HL-60 (cell line): ENCODE results near the gene DMD.

Experiments
- POLR2AphosphoS5 ChIP-seq: IDR thresholded peaks from 2 replicates; pipeline ENCODE4 v1.6.1; 2012; ENCODE audit warnings: low read depth
- TF ChIP-seq, protein P1 (sequence below): IDR thresholded peaks from one replicate; pipeline ENCODE4 v1.5.1; 2011; ENCODE audit warnings: low read length, control low read depth, inconsistent platforms; ENCODE audit not compliant: insufficient read depth

- no peak for TF ChIP-seq POLR2AphosphoS5
- TF ChIP-seq, protein P1, sequence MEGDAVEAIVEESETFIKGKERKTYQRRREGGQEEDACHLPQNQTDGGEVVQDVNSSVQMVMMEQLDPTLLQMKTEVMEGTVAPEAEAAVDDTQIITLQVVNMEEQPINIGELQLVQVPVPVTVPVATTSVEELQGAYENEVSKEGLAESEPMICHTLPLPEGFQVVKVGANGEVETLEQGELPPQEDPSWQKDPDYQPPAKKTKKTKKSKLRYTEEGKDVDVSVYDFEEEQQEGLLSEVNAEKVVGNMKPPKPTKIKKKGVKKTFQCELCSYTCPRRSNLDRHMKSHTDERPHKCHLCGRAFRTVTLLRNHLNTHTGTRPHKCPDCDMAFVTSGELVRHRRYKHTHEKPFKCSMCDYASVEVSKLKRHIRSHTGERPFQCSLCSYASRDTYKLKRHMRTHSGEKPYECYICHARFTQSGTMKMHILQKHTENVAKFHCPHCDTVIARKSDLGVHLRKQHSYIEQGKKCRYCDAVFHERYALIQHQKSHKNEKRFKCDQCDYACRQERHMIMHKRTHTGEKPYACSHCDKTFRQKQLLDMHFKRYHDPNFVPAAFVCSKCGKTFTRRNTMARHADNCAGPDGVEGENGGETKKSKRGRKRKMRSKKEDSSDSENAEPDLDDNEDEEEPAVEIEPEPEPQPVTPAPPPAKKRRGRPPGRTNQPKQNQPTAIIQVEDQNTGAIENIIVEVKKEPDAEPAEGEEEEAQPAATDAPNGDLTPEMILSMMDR, result no peak
Observed at GRCh38 chrX:31110657-31111056, 2100.7 kb downstream of the DMD start.
